Breast epithelium (tissue), 4 donors: ENCODE results near the gene PRKG1. TPM values are rescaled to one million over a fixed set of nuclear protein-coding genes. Genes with fewer than 3 reads are reported as not detected.
"Not testable (repeated sequence)": the region's sequence is repeated elsewhere in the genome, so short reads cannot be mapped to it uniquely, and the experiment has no call there.

Source experiments
- DNase-seq, 2 donors: peaks; one replicate each; pipeline ENCODE4 v3.0.0-alpha.2; 2019; ENCODE audit warnings: low spot score in 2 of 2
- H3K27ac ChIP-seq, 2 donors: fragments of 200-600 bp; sonication (generic) in 1 of 2; one replicate each; pipeline ENCODE4 v1.5.1; 2016 to 2019; ENCODE audit warnings: mild to moderate bottlenecking in 1 of 2
- H3K27me3 ChIP-seq, 2 donors: fragments of 200-600 bp; sonication (generic) in 1 of 2; one replicate each; pipeline versions ENCODE4 v1.5.1 to v1.6.0; 2017 to 2019; ENCODE audit warnings: control low read depth in 1 of 2, mild to moderate bottlenecking in 1 of 2
- H3K36me3 ChIP-seq: fragments of 200-600 bp; one replicate; pipeline ENCODE4 v1.5.1; 2019
- H3K4me1 ChIP-seq, 2 donors: fragments of 200-600 bp; sonication (generic); one replicate each; pipeline ENCODE4 v1.5.1; 2016 to 2019; ENCODE audit warnings: control low read depth in 1 of 2
- H3K4me3 ChIP-seq, 3 donors: fragments of 200-600 bp; sonication (generic); 1 replicate in 2 of 3; 2 replicates in 1 of 3; pipeline ENCODE4 v1.5.1; 2016 to 2019; ENCODE audit warnings: mild to moderate bottlenecking in 3 of 3, moderate library complexity in 2 of 3
- H3K9me3 ChIP-seq, 2 donors: fragments of 200-600 bp; sonication (generic) in 1 of 2; one replicate each; pipeline ENCODE4 v1.5.1; 2016 to 2019; ENCODE audit warnings: control low read depth in 1 of 2
- CTCF ChIP-seq, 3 donors: fragments of 450-650 bp; IDR thresholded peaks; one replicate each; pipeline ENCODE4 v1.5.1; 2016 to 2017; ENCODE audit warnings: antibody characterized with exemption in 3 of 3, mild to moderate bottlenecking in 3 of 3, moderate library complexity in 3 of 3
- POLR2A ChIP-seq: fragments of 450-650 bp; IDR thresholded peaks from one replicate; pipeline ENCODE4 v1.6.1; 2016; ENCODE audit warnings: antibody characterized with exemption, mild to moderate bottlenecking, moderate library complexity
- POLR2AphosphoS5 ChIP-seq, 3 donors: sonication (generic); formaldehyde crosslinking; IDR thresholded peaks; one replicate each; pipeline ENCODE4 v1.6.1; 2017; ENCODE audit warnings: antibody characterized with exemption in 3 of 3
- intact Hi-C: fragments of 100-400 bp; cut with DNase I; formaldehyde crosslinking; loops from one replicate; pipeline ENCODE4 v1.15.1; 2023; ENCODE audit warnings: low total_unique reads
- total RNA-seq, 3 donors: library from RNA; depleted of rRNA; stranded (reverse); fragments of >200 nt; gene quantifications; one replicate each; pipeline ENCODE4 v1.1.0, GENCODE V29; 2016

Gene PRKG1
- total RNA-seq, 3 donors from 2014 or later, result 10.9 to 36.9 (median 19.7) TPM

- no peak for TF ChIP-seq POLR2AphosphoS5 (IDR thresholded peaks at IDR 0.05)
- Histone ChIP-seq H3K4me1 (no peaks in the 10 kb centered on the region), H3K9me3 (no peaks in the 10 kb centered on the region), H3K27me3 (no peaks in the 10 kb centered on the region), H3K27ac (no peak overlapping the region), H3K4me3 (no peak overlapping the region), H3K36me3 (no peaks in the 10 kb centered on the region)
- no peak for DNase-seq
- intact Hi-C loops, result no loop called here
Measured at GRCh38 chr10:51255381-51255780, 181.1 kb downstream of the PRKG1 start.

GRCh38 chr10:51257511-51258248 lies 183.4 kb downstream of the PRKG1 start:
- intact Hi-C loops, result no loop called here
- no peaks in the 10 kb centered on the region for H3K4me1 ChIP-seq
- no peak for DNase-seq
- H3K27ac ChIP-seq, result peak overlapping the region in 1 of 2 donors; percentile 22
- no peaks in the 10 kb centered on the region for H3K36me3 ChIP-seq
- H3K9me3 ChIP-seq, result no peaks in the 10 kb centered on the region
- no peak for TF ChIP-seq POLR2A
- TF ChIP-seq CTCF (IDR thresholded peaks at IDR 0.05), result no peak
- no peak for TF ChIP-seq POLR2AphosphoS5 (IDR thresholded peaks at IDR 0.05)
- no peaks in the 10 kb centered on the region for H3K27me3 ChIP-seq
- no peak overlapping the region for H3K4me3 ChIP-seq

GRCh38 chr10:51260376-51260775 lies 186.1 kb downstream of the PRKG1 start:
- no peaks in the 10 kb centered on the region for H3K4me1 ChIP-seq
- no peaks in the 10 kb centered on the region for H3K9me3 ChIP-seq
- no peaks in the 10 kb centered on the region for H3K36me3 ChIP-seq
- H3K27me3 ChIP-seq, result no peaks in the 10 kb centered on the region
- H3K27ac ChIP-seq, result no peak overlapping the region
- TF ChIP-seq CTCF (IDR thresholded peaks at IDR 0.05) (no peak), POLR2AphosphoS5 (IDR thresholded peaks at IDR 0.05) (no peak), POLR2A (no peak)
- no peak for DNase-seq
- intact Hi-C loops, result no loop called here
- no peak overlapping the region for H3K4me3 ChIP-seq

- Histone ChIP-seq H3K27me3 (no peaks in the 10 kb centered on the region), H3K4me1 (no peaks in the 10 kb centered on the region), H3K4me3 (no peak overlapping the region), H3K27ac (no peak overlapping the region), H3K36me3 (no peaks in the 10 kb centered on the region), H3K9me3 (no peaks in the 10 kb centered on the region)
- intact Hi-C loops, result loop anchor here (2.0 kb wide), 1 partner anchor 16 kb away; no protein-coding TSS in a partner anchor
- TF ChIP-seq POLR2AphosphoS5 (IDR thresholded peaks at IDR 0.05) (no peak), POLR2A (no peak), CTCF (IDR thresholded peaks at IDR 0.05) (no peak)
- no peak for DNase-seq
Measured at GRCh38 chr10:51266496-51266895, 192.2 kb downstream of the PRKG1 start.

- not testable (repeated sequence) for DNase-seq, H3K4me1 ChIP-seq, H3K9me3 ChIP-seq, H3K27ac ChIP-seq, H3K27me3 ChIP-seq, H3K36me3 ChIP-seq, H3K4me3 ChIP-seq
- intact Hi-C loops, result loop anchor here (2.0 kb wide), 1 partner anchor 17 kb away; no protein-coding TSS in a partner anchor
Measured at GRCh38 chr10:51267980-51268570, 193.8 kb downstream of the PRKG1 start.

- H3K27ac ChIP-seq, result no peak overlapping the region
- no peaks in the 10 kb centered on the region for H3K27me3 ChIP-seq
- no peaks in the 10 kb centered on the region for H3K4me1 ChIP-seq
- no peaks in the 10 kb centered on the region for H3K9me3 ChIP-seq
- intact Hi-C loops, result no loop called here
- DNase-seq, result no peak
- TF ChIP-seq POLR2AphosphoS5 (IDR thresholded peaks at IDR 0.05) (no peak), POLR2A (no peak), CTCF (IDR thresholded peaks at IDR 0.05) (no peak)
- no peak overlapping the region for H3K4me3 ChIP-seq
- no peaks in the 10 kb centered on the region for H3K36me3 ChIP-seq
Measured at GRCh38 chr10:51269821-51270220, 195.5 kb downstream of the PRKG1 start.
